Left ventricle myocardium inferior (tissue), 1 donor: ENCODE measurements around the gene CNGB1. TPM values are rescaled to one million over a fixed set of nuclear protein-coding genes. Genes with fewer than 3 reads are reported as not detected.

Experiments
- DNase-seq: peaks from one replicate; pipeline ENCODE4 v3.0.0-alpha.2; 2020
- H3K27ac ChIP-seq: fragments of 200-600 bp; replicated peaks from 2 replicates; pipeline ENCODE4 v1.8.0; 2021
- H3K27me3 ChIP-seq: fragments of 200-600 bp; 2 replicates; pipeline ENCODE4 v1.8.0; 2021; ENCODE audit warnings: low read depth
- H3K36me3 ChIP-seq: fragments of 200-600 bp; 2 replicates; pipeline ENCODE4 v1.8.0; 2021
- H3K4me1 ChIP-seq: fragments of 200-600 bp; 2 replicates; pipeline ENCODE4 v1.8.0; 2021
- H3K4me3 ChIP-seq: fragments of 200-600 bp; 2 replicates; pipeline ENCODE4 v1.8.0; 2021; ENCODE audit warnings: mild to moderate bottlenecking, moderate library complexity
- H3K9me3 ChIP-seq: fragments of 200-600 bp; replicated peaks from 2 replicates; pipeline ENCODE4 v1.8.0; 2021
- intact Hi-C: fragments of 100-400 bp; cut with micrococcal nuclease; formaldehyde crosslinking; loops from one replicate; pipeline ENCODE4 v1.11.0; 2022
- total RNA-seq: library from RNA; stranded (reverse); fragmentation: NEBNext Ultra II Directional; extraction: Animal tissue kit (Norgen Biotek cat#: 25700); gene quantifications from one replicate; pipeline ENCODE4 v1.2.1, GENCODE V29; 2021
- TF ChIP-seq, protein P1 (sequence below): fragments of 200-600 bp; IDR thresholded peaks from 2 replicates; pipeline ENCODE4 v1.8.0; 2021; ENCODE audit warnings: antibody characterized with exemption, mild to moderate bottlenecking, borderline replicate concordance
- donor health status: DM: no; HTN: yes; CAD: no; lungs with severe emphysema.

Gene CNGB1
- total RNA-seq, 1 donor from 2014 or later: not detected

DNA sequence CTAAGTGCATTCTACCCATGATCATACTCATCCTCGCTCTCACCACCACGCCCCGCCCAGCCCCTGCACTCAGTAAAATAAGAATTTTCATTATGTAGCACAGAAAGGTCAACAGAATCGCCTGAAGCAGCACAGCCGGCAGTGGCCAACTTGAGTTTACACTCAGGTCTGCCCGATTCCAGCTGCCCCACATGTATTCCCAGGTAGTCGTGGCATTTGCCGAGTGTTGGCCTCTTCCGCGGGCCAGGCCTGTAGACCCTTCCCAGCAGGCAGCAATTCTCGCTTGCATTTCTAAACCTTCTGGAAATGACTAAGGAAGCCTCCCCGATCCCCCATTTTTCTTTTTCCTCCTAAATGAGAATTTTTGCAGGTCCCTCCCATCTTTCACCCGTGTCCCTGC is 609 bp downstream of the CNGB1 start:
- Histone ChIP-seq H3K9me3 (no peaks in the 10 kb centered on the region), H3K27me3 (no peaks in the 10 kb centered on the region), H3K36me3 (no peaks in the 10 kb centered on the region), H3K27ac (no peak overlapping the region), H3K4me1 (no peaks in the 10 kb centered on the region), H3K4me3 (no peak overlapping the region)
- intact Hi-C loops: no loop called here
- DNase-seq: no peak
- TF ChIP-seq, protein P1, sequence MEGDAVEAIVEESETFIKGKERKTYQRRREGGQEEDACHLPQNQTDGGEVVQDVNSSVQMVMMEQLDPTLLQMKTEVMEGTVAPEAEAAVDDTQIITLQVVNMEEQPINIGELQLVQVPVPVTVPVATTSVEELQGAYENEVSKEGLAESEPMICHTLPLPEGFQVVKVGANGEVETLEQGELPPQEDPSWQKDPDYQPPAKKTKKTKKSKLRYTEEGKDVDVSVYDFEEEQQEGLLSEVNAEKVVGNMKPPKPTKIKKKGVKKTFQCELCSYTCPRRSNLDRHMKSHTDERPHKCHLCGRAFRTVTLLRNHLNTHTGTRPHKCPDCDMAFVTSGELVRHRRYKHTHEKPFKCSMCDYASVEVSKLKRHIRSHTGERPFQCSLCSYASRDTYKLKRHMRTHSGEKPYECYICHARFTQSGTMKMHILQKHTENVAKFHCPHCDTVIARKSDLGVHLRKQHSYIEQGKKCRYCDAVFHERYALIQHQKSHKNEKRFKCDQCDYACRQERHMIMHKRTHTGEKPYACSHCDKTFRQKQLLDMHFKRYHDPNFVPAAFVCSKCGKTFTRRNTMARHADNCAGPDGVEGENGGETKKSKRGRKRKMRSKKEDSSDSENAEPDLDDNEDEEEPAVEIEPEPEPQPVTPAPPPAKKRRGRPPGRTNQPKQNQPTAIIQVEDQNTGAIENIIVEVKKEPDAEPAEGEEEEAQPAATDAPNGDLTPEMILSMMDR: no peak

DNA sequence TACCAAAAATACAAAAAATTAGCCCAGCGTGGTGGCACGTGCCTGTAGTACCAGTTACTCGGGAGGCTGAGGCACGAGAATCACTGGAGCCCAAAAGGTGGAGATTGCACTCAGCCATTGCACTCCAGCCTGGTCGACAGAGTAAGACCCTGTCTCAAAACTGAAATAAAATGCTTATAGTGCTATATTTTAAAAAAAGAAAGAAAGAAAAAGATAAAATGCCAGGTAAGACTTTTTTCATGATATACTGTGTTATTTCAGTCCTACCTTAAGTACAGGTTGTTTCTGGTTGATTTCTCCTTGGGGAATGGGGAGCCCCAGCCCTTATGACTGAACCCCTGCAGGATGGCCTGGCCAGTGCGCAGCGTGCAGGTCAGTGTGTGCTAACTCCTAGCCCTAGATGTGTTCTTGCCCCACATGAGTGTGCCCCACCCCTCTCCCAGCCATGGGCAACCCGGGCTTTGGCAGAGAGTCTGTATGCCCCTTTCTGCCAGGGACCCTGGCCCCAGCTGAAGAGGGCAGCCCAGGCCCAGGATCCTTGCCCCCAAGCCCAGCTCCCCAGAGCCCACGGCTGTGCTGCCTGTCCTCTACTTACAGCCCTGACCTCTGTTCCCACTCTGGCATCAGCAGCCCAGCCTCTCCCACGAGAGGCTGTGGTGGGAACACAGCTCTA is 1.3 kb downstream of the CNGB1 start:
- Histone ChIP-seq H3K4me3 (no peak overlapping the region), H3K36me3 (no peaks in the 10 kb centered on the region), H3K27ac (no peak overlapping the region), H3K27me3 (no peaks in the 10 kb centered on the region), H3K4me1 (no peaks in the 10 kb centered on the region), H3K9me3 (no peaks in the 10 kb centered on the region)
- no peak for DNase-seq
- intact Hi-C loops: no loop called here
- TF ChIP-seq, protein P1: no peak

DNA sequence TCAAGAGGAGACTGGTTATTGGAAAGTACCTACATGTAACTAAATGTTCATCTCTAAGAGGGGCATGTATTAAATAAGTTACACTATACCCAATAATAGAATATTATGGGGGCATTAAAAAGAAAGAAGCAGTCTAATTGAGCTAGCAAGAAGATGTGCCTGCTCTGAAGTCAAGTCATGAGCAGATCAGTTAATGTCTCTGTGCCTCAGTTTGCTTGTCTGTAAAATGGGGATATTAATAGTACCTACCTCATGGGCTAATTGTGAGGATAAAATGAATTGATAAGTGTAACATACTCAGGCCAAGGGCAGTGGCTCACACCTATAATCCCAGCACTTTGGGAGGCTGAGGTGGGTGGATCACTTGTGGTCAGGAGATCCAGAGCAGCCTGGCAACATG is 3.0 kb downstream of the CNGB1 start:
- Histone ChIP-seq H3K4me3 (no peak overlapping the region), H3K27ac (no peak overlapping the region), H3K27me3 (no peaks in the 10 kb centered on the region), H3K9me3 (no peaks in the 10 kb centered on the region), H3K36me3 (no peaks in the 10 kb centered on the region), H3K4me1 (no peaks in the 10 kb centered on the region)
- TF ChIP-seq, protein P1: no peak
- intact Hi-C loops: no loop called here
- no peak for DNase-seq

DNA sequence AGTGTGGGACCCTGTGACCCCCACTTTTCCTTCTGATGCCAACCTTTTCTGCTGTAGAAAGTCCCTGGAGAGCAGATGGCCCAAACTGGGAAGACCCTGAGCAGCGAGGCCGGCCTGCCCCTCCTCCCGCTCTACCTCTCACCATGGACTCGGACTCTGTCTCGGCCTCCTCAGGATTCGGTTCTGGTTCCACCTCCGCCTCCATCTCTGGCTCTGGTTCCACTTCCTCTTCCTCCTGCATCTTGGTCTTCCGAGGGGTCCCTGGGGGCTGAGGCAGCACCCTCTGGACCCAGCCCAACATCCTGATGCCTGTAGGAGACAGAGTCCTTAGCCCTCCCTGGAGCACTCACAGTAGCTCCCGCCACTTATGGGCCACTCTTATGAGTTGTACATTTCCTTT is 3.9 kb downstream of the CNGB1 start:
- Histone ChIP-seq H3K4me1 (no peaks in the 10 kb centered on the region), H3K9me3 (no peaks in the 10 kb centered on the region), H3K27ac (no peak overlapping the region), H3K27me3 (no peaks in the 10 kb centered on the region), H3K4me3 (no peak overlapping the region), H3K36me3 (no peaks in the 10 kb centered on the region)
- TF ChIP-seq, protein P1: no peak
- intact Hi-C loops: no loop called here
- no peak for DNase-seq

DNA sequence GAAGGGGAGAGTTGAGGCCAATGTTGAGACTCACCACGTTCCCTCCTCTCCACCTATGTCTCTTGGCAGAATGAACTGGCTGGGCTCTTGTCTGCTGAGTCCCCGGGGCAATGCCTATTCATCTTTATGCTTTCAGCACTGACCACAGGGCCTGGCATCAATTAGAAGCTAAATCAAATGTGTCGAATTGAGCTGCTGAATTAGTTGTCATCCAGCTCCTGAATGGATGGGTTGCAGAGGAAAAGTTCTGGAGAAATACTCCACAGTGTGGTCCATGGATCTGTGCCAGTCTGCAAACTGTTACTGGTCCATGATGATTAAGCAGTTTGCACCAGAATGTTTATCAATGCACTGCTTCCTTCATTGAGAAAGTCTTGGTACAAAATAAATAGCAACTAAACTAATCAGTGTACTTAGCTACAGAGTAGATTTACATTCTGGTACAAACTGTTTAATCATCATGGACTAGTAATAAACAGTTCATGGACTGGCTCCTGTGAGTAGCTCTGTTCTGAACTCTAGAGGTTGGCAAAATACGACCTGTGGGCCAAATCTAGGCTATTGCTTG is 4.6 kb downstream of the CNGB1 start:
- H3K4me3 ChIP-seq: no peak overlapping the region
- no peaks in the 10 kb centered on the region for H3K9me3 ChIP-seq
- no peak overlapping the region for H3K27ac ChIP-seq
- DNase-seq: no peak
- no peaks in the 10 kb centered on the region for H3K27me3 ChIP-seq
- H3K4me1 ChIP-seq: no peaks in the 10 kb centered on the region
- no peaks in the 10 kb centered on the region for H3K36me3 ChIP-seq
- intact Hi-C loops: no loop called here
- TF ChIP-seq, protein P1: no peak
